Measurements from ENCODE around the gene PRDM13. TPM values are rescaled to one million over a fixed set of nuclear protein-coding genes. Genes with fewer than 3 reads are reported as not detected.
"Not testable (repeated sequence)": the region's sequence is repeated elsewhere in the genome, so short reads cannot be mapped to it uniquely, and the experiment has no call there.

PRDM13 gene
- polyA plus RNA-seq, 2 of the 4 experiments (the other 2 are of a cell fraction) = 0.41 to 0.74 TPM

DNA sequence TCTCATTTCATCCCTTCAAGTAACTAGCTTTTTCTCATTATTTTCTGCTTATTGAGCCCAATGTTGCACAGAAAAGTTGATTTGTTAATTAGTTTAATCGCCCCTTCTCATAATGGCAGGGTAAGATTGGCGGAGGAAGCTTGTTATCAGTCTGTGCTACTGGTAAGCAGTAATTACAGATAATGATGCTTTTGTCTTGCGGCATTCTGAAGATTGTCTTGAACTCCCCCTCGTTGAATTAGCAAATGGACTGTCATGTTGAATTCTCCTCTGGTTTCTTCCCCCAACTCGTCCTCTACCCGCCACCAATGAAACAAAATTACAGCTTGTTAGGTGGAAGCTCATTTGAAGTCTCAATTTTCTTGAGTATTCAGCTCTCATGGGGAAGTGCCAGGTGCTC lies 39.4 kb downstream of the PRDM13 start (continued):
- TF ChIP-seq, protein P1, sequence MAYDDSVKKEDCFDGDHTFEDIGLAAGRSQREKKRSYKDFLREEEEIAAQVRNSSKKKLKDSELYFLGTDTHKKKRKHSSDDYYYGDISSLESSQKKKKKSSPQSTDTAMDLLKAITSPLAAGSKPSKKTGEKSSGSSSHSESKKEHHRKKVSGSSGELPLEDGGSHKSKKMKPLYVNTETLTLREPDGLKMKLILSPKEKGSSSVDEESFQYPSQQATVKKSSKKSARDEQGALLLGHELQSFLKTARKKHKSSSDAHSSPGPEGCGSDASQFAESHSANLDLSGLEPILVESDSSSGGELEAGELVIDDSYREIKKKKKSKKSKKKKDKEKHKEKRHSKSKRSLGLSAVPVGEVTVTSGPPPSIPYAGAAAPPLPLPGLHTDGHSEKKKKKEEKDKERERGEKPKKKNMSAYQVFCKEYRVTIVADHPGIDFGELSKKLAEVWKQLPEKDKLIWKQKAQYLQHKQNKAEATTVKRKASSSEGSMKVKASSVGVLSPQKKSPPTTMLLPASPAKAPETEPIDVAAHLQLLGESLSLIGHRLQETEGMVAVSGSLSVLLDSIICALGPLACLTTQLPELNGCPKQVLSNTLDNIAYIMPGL (CRISPR knock-in tag; IDR thresholded peaks at IDR 0.05; ENCODE audit: borderline replicate concordance) = no peak

DNA sequence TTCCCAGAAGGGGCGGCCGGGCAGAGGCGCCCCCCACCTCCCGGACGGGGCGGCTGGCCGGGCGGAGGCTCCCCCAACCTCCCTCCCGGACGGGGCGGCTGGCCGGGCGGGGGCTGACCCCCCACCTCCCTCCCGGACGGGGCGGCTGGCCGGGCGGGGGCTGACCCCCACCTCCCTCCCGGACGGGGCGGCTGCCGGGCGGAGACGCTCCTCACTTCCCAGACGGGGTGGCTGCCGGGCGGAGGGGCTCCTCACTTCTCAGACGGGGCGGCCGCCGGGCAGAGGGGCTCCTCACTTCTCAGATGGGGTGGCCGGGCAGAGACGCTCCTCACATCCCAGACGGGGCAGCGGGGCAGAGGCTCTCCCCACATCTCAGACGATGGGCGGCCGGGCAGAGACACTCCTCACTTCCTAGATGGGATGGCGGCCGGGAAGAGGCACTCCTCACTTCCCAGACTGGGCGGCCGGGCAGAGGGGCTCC lies 43.5 kb downstream of the PRDM13 start:
- ATAC-seq; H3K9me3 ChIP-seq; H3K4me1 ChIP-seq; H3K4me3 ChIP-seq; DNase-seq (ENCODE audit: low read depth in 1 of 2, low spot score in 1 of 2); CTCF ChIA-PET; FAIRE-seq; H3K27ac ChIP-seq; H3K4me2 ChIP-seq; POLR2A ChIA-PET: not testable (repeated sequence)
- no CpG with 5 or more reads among the region's 42 CpGs for WGBS (ENCODE audit: missing lambda C conversion rate)

GRCh38 chr6:99660206-99660605 lies 53.6 kb downstream of the PRDM13 start:
- Histone ChIP-seq H3K9me3 (no peaks in the 10 kb centered on the region), H3K4me2 (no peak overlapping the region), H3K27ac (no peak overlapping the region), H3K4me3 (no peak overlapping the region), H3K4me1 (no peaks in the 10 kb centered on the region)
- ATAC-seq (no peak), FAIRE-seq (no peak), DNase-seq (ENCODE audit: low read depth in 1 of 2, low spot score in 1 of 2) (no peak)
- WGBS (ENCODE audit: missing lambda C conversion rate) = 5% methylated on average over 1 of the region's 1 CpG
- TF ChIP-seq FOXS1 (CRISPR knock-in tag; IDR thresholded peaks at IDR 0.05) (no peak), CBX2 (IDR thresholded peaks at IDR 0.05; ENCODE audit: borderline replicate concordance, low read depth) (no peak), RAD21 (conservative IDR thresholded peaks at IDR 0.05 in 1 of 2, IDR thresholded peaks at IDR 0.05 in 1 of 2) (no peak), EP300 (IDR thresholded peaks at IDR 0.05) (no peak), KDM5A (IDR thresholded peaks at IDR 0.05) (no peak), RCOR1 (IDR thresholded peaks at IDR 0.05; ENCODE audit: low read depth, low read length) (no peak), BHLHE40 (IDR thresholded peaks at IDR 0.05; ENCODE audit: low read depth, low read length) (no peak), CEBPB (IDR thresholded peaks at IDR 0.05) (no peak), CBX8 (IDR thresholded peaks at IDR 0.05) (no peak), PHF8 (IDR thresholded peaks at IDR 0.05; ENCODE audit: borderline replicate concordance, low read depth) (no peak), NR3C1 (IDR thresholded peaks at IDR 0.05) (no peak), NFE2L2 (conservative IDR thresholded peaks at IDR 0.05; ENCODE audit: low read length) (no peak), KDM1A (IDR thresholded peaks at IDR 0.05; ENCODE audit: low read depth) (no peak), HDAC2 (IDR thresholded peaks at IDR 0.05) (no peak), ZNF302 (CRISPR knock-in tag; IDR thresholded peaks at IDR 0.05) (no peak), MAZ (IDR thresholded peaks at IDR 0.05; ENCODE audit: borderline replicate concordance, low read depth, low read length) (no peak)
- TF ChIP-seq, protein P2, sequence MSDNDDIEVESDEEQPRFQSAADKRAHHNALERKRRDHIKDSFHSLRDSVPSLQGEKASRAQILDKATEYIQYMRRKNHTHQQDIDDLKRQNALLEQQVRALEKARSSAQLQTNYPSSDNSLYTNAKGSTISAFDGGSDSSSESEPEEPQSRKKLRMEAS (IDR thresholded peaks at IDR 0.05) = no peak
- ChIA-PET POLR2A (no interaction called here), CTCF (interaction anchor here (0.7 kb wide), 1 partner anchor 1613 kb away, joined by 3 read pairs; no protein-coding TSS in a partner anchor)

- ChIA-PET POLR2A (no interaction called here), CTCF (no interaction called here)
- H3K27ac ChIP-seq = no peak overlapping the region
- no peaks in the 10 kb centered on the region for H3K4me1 ChIP-seq
- no peak overlapping the region for H3K4me2 ChIP-seq
- no peak for FAIRE-seq
- 90% methylated on average over 1 of the region's 1 CpG for whole genome bisulfite sequencing (ENCODE audit: missing lambda C conversion rate)
- no peak for ATAC-seq
- DNase-seq (ENCODE audit: low read depth in 1 of 2, low spot score in 1 of 2) = no peak
- no peak overlapping the region for H3K4me3 ChIP-seq
- no peaks in the 10 kb centered on the region for H3K9me3 ChIP-seq
- no peak for TF ChIP-seq HOXA7 (CRISPR knock-in tag; IDR thresholded peaks at IDR 0.05)
- TF ChIP-seq POLR2A (IDR thresholded peaks at IDR 0.05; ENCODE audit: low read length) = no peak
- no peak for TF ChIP-seq RFX5 (IDR thresholded peaks at IDR 0.05)
- no peak for TF ChIP-seq SMC3 (IDR thresholded peaks at IDR 0.05)
- TF ChIP-seq FOXS1 (CRISPR knock-in tag; IDR thresholded peaks at IDR 0.05) = no peak
- TF ChIP-seq FOSL2 (IDR thresholded peaks at IDR 0.05) = no peak
- no peak for TF ChIP-seq FOSL2 (CRISPR knock-in tag; IDR thresholded peaks at IDR 0.05)
- TF ChIP-seq, protein P2 (IDR thresholded peaks at IDR 0.05) = no peak
- TF ChIP-seq MAFK (IDR thresholded peaks at IDR 0.05; ENCODE audit: partially characterized antibody) = no peak
- no peak for TF ChIP-seq CTCF (IDR thresholded peaks at IDR 0.05)
- no peak for TF ChIP-seq MAZ (IDR thresholded peaks at IDR 0.05; ENCODE audit: borderline replicate concordance, low read depth, low read length)
- TF ChIP-seq, protein P1 (CRISPR knock-in tag; IDR thresholded peaks at IDR 0.05; ENCODE audit: borderline replicate concordance) = no peak
- no peak for TF ChIP-seq POLR2AphosphoS2 (conservative IDR thresholded peaks at IDR 0.05; ENCODE audit: low read length)
- no peak for TF ChIP-seq CHD2 (IDR thresholded peaks at IDR 0.05; ENCODE audit: low read length, partially characterized antibody)
- TF ChIP-seq FOSB (CRISPR knock-in tag; IDR thresholded peaks at IDR 0.05) = no peak
Observed at GRCh38 chr6:99661870-99662269, 55.2 kb downstream of the PRDM13 start.

Measured in A549 (cell line).